Panc1 (cell line): Measurements from ENCODE around the gene KCNK6. TPM values are rescaled to one million over a fixed set of nuclear protein-coding genes. Genes with fewer than 3 reads are reported as not detected.
A peak's percentile ranks its signal among the peaks of the same experiment; 100 is the strongest.

Experiments
- ATAC-seq: fragments of 200-7000 bp; cut with Tn5 transposase; 2 replicates; pipeline ENCODE4 v1.9.1; 2020; ENCODE audit warnings: mild to moderate bottlenecking, moderate library complexity
- BruUV-seq: library from RNA; stranded (reverse); fragments of 400-500 nt; replicated peaks from 2 replicates; lab custom pipeline; 2021; lab: Mats Ljungman, UMichigan
- CTCF ChIA-PET: fragments of 300-600 bp; sonication (Branson Sonifier 250); formaldehyde crosslinking; loops from one replicate; lab custom pipeline; 2022; ENCODE audit warnings: antibody characterized with exemption; lab: Charles Lee
- POLR2A ChIA-PET: fragments of 300-600 bp; sonication (Branson Sonifier 250); formaldehyde crosslinking; loops from one replicate; lab custom pipeline; 2022; ENCODE audit warnings: antibody characterized with exemption; lab: Charles Lee
- DNase-seq: peaks from one replicate; pipeline ENCODE4 v3.0.0-alpha.2; 2010; ENCODE audit warnings: low read depth, low spot score
- H3K27ac ChIP-seq: 2 replicates; pipeline ENCODE4 v1.5.1; 2011; ENCODE audit warnings: mild to moderate bottlenecking, low read length, inconsistent platforms
- H3K27me3 ChIP-seq: fragments of 200-500 bp; sonication (Bioruptor generic); 2 replicates; pipeline ENCODE4 v1.6.0; 2014; ENCODE audit warnings: low read length, inconsistent platforms; ENCODE audit not compliant: control insufficient read depth, insufficient read depth
- H3K36me3 ChIP-seq: fragments of 200-500 bp; sonication (Bioruptor generic); 2 replicates; pipeline ENCODE4 v1.5.1; 2014; ENCODE audit warnings: inconsistent platforms, mild to moderate bottlenecking, low read length, moderate library complexity; ENCODE audit not compliant: control insufficient read depth, insufficient read depth
- H3K4me1 ChIP-seq: 2 replicates; pipeline ENCODE4 v1.5.1; 2011; ENCODE audit warnings: inconsistent platforms, mild to moderate bottlenecking, low read length, moderate library complexity; ENCODE audit not compliant: control insufficient read depth, insufficient read depth
- H3K4me3 ChIP-seq, 2 experiments: 2 replicates each; pipeline ENCODE4 v1.5.1; 2011 to 2012; ENCODE audit warnings: low read depth in 2 of 2, low read length in 2 of 2, mild to moderate bottlenecking in 2 of 2, inconsistent platforms in 1 of 2, moderate library complexity in 1 of 2
- H3K9me3 ChIP-seq: fragments of 200-500 bp; sonication (Bioruptor generic); 2 replicates; pipeline ENCODE4 v1.5.1; 2014; ENCODE audit warnings: low read depth, mild to moderate bottlenecking, inconsistent platforms, low read length, moderate library complexity; ENCODE audit not compliant: control insufficient read depth, insufficient read depth
- POLR2AphosphoS5 ChIP-seq: IDR thresholded peaks from 2 replicates; pipeline ENCODE4 v1.6.1; 2012; ENCODE audit warnings: mild to moderate bottlenecking, low read depth, low read length, moderate library complexity
- SIN3A ChIP-seq: IDR thresholded peaks from 2 replicates; pipeline ENCODE4 v1.6.1; 2012; ENCODE audit warnings: low read depth, mild to moderate bottlenecking, low read length, moderate library complexity, borderline replicate concordance; ENCODE audit not compliant: insufficient read depth
- TCF7L2 ChIP-seq: IDR thresholded peaks from 2 replicates; pipeline ENCODE4 v1.6.1; 2011; ENCODE audit warnings: mild to moderate bottlenecking, low read depth, low read length, inconsistent platforms
- in situ Hi-C: cut with HindIII; loops from 2 replicates; pipeline ENCODE4 v1.10.0; 2016; ENCODE audit warnings: low sequenced_read_pairs, low pct_unique_long_range_greater_than_20kb
- intact Hi-C: fragments of 100-400 bp; cut with micrococcal nuclease; formaldehyde crosslinking; loops from one replicate; pipeline ENCODE4 v1.10.0; 2022; ENCODE audit not compliant: unreplicated experiment
- total RNA-seq: library from RNA; stranded (reverse); gene quantifications from one replicate; pipeline ENCODE4 v1.2.1, GENCODE V29; 2021; ENCODE audit not compliant: unreplicated experiment
- TF ChIP-seq, protein P1 (sequence below): fragments of 450-650 bp; IDR thresholded peaks from 2 replicates; pipeline ENCODE4 v1.5.1; 2017; ENCODE audit warnings: mild to moderate bottlenecking
- TF ChIP-seq, protein P2 (sequence below), 2 experiments: IDR thresholded peaks; 2 replicates each; pipeline ENCODE4 v1.6.1; 2011 to 2012; ENCODE audit warnings: low read depth in 2 of 2, control low read depth in 1 of 2, low read length in 1 of 2, mild to moderate bottlenecking in 1 of 2, moderate library complexity in 1 of 2; ENCODE audit not compliant: insufficient read depth in 1 of 2

The KCNK6 gene
- total RNA-seq, 1 experiment from 2014 or later = 17.2 TPM

DNA sequence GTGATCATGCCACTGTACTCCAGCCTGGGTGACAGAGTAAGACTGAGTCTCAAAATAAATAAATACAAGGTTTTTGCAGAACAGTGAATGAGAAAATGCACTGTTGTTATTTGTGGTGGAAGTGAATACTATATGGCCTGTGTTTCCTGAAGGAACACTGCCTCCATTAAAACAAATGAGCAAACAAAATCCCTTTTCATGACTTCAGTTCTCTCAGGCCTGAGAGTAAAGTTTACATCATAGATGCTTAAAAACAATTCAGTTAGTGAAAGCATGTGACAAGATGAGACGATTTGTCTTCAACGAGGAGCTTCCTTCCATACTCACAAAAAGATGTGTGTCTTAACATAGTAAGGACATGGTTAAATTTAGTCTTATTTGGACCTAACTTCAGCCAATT lies 40.9 kb upstream of the KCNK6 start:
- no peaks in the 10 kb centered on the region for H3K27me3 ChIP-seq
- H3K4me1 ChIP-seq = peaks cover 75% of the 10 kb centered on the region
- POLR2A ChIA-PET = interaction anchor here (0.7 to 0.8 kb wide), 4 partner anchors 8 to 30 kb away, joined by 3 to 4 read pairs (median 4); no protein-coding TSS in a partner anchor
- TF ChIP-seq, protein P1, sequence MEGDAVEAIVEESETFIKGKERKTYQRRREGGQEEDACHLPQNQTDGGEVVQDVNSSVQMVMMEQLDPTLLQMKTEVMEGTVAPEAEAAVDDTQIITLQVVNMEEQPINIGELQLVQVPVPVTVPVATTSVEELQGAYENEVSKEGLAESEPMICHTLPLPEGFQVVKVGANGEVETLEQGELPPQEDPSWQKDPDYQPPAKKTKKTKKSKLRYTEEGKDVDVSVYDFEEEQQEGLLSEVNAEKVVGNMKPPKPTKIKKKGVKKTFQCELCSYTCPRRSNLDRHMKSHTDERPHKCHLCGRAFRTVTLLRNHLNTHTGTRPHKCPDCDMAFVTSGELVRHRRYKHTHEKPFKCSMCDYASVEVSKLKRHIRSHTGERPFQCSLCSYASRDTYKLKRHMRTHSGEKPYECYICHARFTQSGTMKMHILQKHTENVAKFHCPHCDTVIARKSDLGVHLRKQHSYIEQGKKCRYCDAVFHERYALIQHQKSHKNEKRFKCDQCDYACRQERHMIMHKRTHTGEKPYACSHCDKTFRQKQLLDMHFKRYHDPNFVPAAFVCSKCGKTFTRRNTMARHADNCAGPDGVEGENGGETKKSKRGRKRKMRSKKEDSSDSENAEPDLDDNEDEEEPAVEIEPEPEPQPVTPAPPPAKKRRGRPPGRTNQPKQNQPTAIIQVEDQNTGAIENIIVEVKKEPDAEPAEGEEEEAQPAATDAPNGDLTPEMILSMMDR = no peak
- TF ChIP-seq SIN3A (no peak), POLR2AphosphoS5 (no peak), TCF7L2 (no peak)
- TF ChIP-seq, protein P2, sequence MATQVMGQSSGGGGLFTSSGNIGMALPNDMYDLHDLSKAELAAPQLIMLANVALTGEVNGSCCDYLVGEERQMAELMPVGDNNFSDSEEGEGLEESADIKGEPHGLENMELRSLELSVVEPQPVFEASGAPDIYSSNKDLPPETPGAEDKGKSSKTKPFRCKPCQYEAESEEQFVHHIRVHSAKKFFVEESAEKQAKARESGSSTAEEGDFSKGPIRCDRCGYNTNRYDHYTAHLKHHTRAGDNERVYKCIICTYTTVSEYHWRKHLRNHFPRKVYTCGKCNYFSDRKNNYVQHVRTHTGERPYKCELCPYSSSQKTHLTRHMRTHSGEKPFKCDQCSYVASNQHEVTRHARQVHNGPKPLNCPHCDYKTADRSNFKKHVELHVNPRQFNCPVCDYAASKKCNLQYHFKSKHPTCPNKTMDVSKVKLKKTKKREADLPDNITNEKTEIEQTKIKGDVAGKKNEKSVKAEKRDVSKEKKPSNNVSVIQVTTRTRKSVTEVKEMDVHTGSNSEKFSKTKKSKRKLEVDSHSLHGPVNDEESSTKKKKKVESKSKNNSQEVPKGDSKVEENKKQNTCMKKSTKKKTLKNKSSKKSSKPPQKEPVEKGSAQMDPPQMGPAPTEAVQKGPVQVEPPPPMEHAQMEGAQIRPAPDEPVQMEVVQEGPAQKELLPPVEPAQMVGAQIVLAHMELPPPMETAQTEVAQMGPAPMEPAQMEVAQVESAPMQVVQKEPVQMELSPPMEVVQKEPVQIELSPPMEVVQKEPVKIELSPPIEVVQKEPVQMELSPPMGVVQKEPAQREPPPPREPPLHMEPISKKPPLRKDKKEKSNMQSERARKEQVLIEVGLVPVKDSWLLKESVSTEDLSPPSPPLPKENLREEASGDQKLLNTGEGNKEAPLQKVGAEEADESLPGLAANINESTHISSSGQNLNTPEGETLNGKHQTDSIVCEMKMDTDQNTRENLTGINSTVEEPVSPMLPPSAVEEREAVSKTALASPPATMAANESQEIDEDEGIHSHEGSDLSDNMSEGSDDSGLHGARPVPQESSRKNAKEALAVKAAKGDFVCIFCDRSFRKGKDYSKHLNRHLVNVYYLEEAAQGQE (IDR thresholded peaks at IDR 0.05; ENCODE audit: insufficient read depth in 1 of 2, low read depth in 2 of 2, low read length in 1 of 2) = no peak
- intact Hi-C loops = no loop called here
- DNase-seq = no peak
- no peak overlapping the region for H3K4me3 ChIP-seq
- H3K27ac ChIP-seq = peak overlapping the region; percentile 71
- peaks cover 5% of the 10 kb centered on the region; the same call in 1 of the 2 replicates for H3K36me3 ChIP-seq
- BruUV-seq = TSS peak; percentile 37
- CTCF ChIA-PET = interaction anchor here (0.6 kb wide), 1 partner anchor 66 kb away, joined by 5 read pairs; no protein-coding TSS in a partner anchor
- in situ Hi-C loops = no loop called here
- no peaks in the 10 kb centered on the region for H3K9me3 ChIP-seq
- ATAC-seq = no peak

DNA sequence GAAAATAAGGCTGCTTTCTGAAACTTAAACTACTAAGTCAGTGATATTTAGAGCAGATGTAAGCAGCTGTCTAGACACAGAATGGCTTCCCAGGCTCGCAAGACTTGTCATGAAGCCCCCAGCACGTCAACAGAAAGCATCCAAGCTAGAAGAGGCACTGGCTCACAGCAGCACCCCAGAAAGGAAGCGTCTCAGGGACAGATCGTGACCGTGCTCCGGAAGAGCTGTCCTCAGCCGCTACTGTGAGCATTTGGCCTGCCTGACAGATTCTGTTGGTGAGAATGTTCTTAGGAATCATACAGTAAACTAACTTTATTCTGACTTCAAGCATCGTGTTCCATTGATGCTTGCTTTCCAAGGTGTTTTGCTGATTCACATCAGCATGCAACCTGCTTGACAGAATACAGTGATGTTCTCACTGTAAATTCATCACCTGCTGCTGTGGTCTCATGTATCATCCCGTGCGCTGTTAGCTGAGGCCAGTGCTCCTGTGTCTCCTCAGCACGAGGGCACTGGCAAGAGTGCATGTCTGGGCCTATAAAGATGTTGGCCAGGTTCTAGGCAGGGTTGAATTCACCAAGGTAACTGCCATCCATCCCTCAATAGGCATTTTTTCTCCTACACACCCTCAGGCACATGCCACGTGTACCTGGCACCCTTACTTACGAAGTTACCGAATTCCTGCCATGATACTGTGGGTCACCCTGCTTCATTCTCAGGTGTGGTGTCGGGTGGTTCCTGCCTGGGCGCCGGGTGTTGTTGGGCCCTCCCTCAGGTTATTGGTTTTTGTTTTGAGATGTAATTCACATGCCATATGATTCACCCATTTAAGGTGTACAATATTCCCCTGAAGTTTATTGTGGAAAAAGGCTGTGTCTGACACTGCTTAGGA lies 39.4 kb upstream of the KCNK6 start:
- TF ChIP-seq, protein P1 = no peak
- TF ChIP-seq, protein P2 (IDR thresholded peaks at IDR 0.05; ENCODE audit: insufficient read depth in 1 of 2, low read depth in 2 of 2, low read length in 1 of 2) = no peak
- TF ChIP-seq SIN3A (no peak), TCF7L2 (no peak), POLR2AphosphoS5 (no peak)
- intact Hi-C loops = no loop called here
- ChIA-PET CTCF (no interaction called here), POLR2A (interaction anchor here (0.5 to 0.6 kb wide), 3 partner anchors 10 to 21 kb away, joined by 3 read pairs; no protein-coding TSS in a partner anchor)
- H3K36me3 ChIP-seq = peaks cover 5% of the 10 kb centered on the region
- no peak for DNase-seq
- no peak overlapping the region for H3K4me3 ChIP-seq
- BruUV-seq = no TSS peak
- peak overlapping the region; percentile 64 for H3K27ac ChIP-seq
- H3K9me3 ChIP-seq = no peaks in the 10 kb centered on the region
- no peaks in the 10 kb centered on the region for H3K27me3 ChIP-seq
- ATAC-seq = no peak
- in situ Hi-C loops = no loop called here
- H3K4me1 ChIP-seq = peaks cover 60% of the 10 kb centered on the region
